GM18519 (cell line): ENCODE results near the gene XPO4.
"Not testable (repeated sequence)": the region's sequence is repeated elsewhere in the genome, so short reads cannot be mapped to it uniquely, and the experiment has no call there.

ENCODE experiments used
- ATAC-seq: cut with Tn5 transposase; IDR thresholded peaks from one replicate; pipeline ENCODE4 v1.9.1; 2021; ENCODE audit warnings: mild to moderate bottlenecking, moderate library complexity; ENCODE audit not compliant: unreplicated experiment, low FRiP score

XPO4 gene

GRCh38 chr13:20891768-20892167 is 10.8 kb downstream of the XPO4 start:
- no peak for ATAC-seq

DNA sequence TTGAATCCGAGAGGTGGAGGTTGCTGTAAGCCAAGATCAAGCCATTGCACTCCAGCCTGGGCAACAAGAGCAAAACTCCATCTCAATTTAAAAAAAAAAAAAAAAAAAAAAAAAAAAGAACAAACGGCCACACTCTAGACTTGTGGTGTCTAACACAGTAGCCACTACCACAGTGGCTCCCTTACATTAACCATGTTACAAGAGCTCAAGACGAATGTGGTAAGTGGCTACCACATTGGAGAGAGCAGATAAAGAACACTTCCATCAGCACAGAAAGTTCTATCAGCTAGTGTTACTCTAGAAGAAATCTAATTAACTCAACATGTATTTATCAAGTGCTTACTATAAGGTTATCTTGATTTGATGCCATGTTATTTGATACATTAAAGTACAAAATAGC is 11.5 kb downstream of the XPO4 start:
- ATAC-seq: no peak

DNA sequence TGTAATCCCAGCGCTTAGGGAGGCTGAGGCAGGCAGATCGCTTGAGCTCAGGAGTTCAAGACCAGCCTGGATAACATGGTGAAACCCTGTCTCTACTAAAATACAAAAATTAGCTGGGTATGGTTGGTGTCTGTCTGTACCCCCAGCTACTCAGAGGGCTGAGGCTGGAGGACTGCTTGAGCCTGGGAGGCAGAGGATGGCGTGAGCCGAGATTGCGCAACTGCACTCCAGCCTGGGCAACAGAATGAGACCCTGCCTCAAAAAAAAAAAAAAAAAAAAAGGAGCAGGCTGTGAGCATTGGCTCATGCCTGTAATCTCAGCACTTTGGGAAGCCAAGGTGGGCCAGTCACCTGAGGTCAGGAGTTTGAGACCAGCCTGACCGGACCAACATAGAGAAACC is 12.0 kb downstream of the XPO4 start:
- ATAC-seq: not testable (repeated sequence)

- no peak for ATAC-seq
These were observed 20.3 kb downstream of the XPO4 start for GRCh38 chr13:20882206-20882605.

DNA sequence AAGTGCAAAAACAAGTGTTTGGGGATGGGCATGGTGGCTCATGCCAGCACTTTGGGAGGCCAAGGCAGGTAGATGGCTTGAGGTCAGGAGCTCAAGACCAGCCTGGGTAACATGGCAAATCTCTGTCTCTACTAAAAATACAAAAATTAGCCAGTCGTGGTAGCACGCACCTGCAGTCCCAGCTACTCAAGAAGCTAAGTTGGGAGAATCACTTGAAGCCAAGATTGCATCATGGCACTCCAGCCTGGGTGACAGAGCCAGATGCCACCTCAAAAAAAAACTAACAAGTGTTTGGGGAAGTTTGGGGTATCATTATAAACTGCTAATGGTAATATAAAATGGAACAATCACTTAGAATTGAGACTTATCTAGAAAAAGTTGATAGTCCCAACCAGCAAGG is 24.6 kb downstream of the XPO4 start:
- no peak for ATAC-seq

GRCh38 chr13:20876802-20877201 is 25.7 kb downstream of the XPO4 start:
- not testable (repeated sequence) for ATAC-seq

GRCh38 chr13:20874439-20874838 is 28.1 kb downstream of the XPO4 start:
- ATAC-seq: not testable (repeated sequence)

DNA sequence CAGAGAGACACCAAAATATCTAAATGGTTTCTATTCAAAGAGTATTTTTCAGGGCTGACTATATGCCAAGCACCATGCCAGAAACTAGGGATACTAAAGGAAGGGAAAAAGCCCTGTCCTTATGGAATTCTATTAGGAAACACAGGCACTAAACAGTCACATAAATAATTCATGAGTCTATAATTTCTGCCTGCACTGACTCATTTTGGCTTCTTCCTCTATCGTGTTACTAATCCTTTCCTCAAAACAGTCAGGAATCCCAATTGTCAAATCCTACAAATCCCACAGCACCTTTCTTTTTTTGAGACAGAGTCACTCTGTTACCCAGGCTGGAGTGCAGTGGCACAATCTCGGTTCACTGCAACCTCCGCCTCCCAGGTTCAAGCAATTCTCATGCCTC is 29.2 kb downstream of the XPO4 start:
- ATAC-seq: no peak

DNA sequence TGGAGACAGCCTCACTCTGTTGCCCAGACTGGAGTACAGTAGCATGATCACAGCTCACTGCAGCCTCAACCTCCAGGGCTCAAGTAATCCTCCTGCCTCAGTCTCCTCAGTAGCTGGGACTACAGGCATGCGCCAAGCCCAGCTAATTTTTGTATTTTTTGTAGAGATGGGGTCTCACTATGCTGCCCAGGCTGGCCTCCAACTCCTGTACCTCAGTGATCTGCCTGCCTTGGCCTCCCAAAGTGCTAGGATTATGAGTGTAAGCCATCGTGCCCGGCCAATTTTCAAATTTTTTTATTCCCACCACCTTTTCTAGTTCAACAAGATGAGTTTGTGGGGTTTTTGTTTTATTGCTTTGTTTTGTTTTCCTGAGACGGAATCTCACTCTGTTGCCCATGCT is 31.7 kb downstream of the XPO4 start:
- no peak for ATAC-seq

DNA sequence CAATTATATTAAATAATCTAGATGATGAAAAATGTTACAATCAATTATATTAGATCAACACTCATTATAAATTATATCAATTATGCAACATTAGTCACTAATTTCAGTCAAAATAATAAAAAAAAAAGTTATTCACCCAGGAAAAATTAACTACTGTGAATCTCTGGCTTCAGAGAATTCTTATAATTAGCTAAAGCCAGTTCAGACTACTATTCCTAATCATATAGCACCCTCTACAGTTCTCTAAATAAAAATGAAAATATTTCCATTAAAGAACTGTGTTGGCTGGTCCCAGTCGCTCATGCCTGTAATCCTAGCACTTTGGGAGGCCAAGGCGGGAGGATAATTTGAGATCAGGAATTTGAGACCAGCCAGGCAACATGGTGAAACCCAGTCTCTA is 33.0 kb downstream of the XPO4 start:
- no peak for ATAC-seq

DNA sequence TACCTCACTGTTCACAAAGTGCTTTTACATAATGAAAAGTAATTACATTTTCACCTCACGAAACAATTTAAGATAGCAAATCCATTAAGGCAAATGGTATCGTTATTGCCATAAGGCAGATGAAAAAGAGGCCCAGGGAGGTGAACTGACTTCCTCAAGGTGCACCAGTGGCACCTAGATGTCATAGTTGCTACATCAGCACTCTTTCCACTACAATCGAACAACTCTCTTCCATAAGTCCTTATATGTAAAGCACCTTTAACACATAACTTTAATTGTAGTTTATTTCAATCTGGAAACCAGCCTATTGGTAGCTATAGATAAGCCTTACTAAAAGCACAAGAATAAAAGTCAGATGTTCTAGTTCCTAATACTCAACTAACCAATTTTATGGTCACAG is 35.1 kb downstream of the XPO4 start:
- no peak for ATAC-seq

DNA sequence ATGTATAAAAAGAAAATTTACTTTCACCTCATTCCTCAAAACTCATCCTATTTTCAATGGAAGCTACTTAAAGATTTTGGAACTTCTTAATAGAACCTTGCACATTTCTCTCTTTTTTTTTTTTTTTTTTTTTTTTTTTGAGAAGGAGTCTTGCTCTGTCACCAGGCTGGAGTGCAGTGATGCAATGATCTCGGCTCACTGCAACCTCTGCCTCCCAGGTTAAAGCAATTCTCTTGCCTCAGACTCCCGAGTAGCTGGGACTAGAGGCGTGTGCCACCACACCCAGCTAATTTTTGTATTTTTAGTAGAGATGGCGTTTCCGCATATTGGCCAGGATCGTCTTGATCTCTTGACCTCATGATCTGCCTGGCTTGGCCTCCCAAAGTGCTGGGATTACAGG is 40.9 kb downstream of the XPO4 start:
- ATAC-seq: not testable (repeated sequence)

DNA sequence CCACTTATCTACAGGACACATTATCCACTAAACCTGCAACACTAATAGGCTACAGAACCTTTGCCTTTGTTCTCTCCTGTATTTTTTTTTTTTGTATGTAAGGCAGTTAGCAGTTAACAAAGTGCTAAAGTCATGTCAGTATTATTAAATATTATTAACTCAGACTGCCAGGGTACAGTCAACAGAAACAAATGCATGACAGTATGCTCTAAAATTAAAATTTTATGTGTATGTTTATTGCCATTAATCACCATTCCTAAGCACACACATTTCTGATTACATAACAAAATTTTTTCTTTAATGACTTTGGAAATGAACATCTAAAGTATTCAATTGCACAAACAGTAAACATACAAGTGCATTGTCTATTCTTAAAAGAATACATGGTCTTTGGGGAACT is 41.7 kb downstream of the XPO4 start:
- ATAC-seq: no peak

DNA sequence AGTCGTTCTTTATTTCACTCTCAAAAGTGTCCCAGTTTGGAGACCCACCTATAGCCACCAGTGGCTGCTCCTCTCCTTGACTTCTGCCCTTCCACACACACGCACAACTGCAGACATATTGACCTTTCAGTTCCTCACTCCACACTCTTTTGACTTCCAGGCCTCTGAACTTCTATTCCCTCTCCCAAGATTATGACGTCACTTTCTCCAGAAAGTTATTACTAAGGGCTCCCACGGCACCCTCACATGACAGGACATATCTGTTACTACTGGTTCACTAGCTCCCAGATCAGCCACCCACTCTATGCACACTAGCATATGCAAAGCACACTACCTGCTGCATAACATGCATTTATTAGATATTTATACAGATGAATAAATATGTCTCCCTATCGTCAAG is 45.9 kb downstream of the XPO4 start:
- no peak for ATAC-seq

DNA sequence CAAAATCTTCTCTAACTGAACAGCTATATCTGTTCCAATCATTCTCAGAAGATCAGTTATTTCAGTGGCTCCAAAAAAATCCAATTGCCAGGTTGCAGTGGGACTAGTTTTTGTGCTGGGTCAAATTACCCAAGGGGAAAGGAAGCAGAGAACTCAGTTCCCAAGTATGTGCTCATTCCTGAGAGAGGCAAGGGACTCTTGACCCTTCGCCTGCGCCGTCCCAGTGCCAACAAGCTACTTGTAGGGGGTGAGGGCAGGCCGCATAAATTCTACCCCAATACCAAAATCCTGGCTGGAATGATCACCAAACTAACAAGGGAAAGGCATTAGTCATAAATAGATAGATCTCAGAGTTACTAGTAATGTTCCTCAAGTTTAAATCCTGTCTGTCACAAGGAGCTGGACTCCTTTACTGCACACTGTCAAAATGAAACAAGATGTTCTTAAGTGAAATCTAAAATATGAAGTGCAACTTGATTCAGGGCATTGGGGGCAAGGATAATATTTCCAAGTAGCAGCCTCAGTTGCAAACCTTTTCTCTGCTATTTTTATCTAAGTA is 50.6 kb downstream of the XPO4 start:
- no peak for ATAC-seq

DNA sequence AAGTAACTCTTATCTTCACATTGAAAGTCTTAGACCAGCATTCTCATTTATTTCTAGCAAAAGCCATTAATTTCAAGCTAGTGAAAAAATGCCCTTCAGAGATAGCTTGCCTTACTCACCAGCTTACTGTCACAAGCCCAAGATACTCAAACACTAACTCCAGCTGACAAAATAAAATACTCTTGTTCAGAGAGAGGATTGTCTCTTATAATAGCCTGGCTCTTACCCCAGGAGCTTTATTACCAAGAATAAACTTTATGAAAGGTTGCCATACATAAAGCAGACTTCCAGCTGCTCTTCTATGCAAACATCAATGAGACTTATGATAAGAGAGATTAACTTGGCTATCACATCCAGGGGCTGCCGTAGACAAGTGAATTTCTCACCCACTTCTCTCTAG is 53.6 kb downstream of the XPO4 start:
- ATAC-seq: no peak

DNA sequence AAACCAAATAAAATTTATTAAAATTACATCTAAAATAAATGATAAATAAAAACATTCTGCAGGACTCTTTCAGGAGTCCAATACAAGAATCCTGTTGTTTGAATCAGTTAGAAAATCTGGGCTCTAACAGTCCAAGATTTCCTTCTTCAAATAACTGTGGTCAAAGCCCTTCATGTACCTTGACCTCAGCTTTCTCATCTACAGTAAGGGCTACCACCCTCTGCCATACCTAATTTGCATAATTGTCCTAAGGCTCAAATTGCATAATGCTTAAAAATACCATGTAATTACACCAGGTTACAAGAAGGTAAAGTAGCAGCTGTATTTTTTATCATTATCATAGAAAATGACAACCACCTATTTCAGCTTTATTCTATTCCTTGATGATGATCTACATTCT is 54.3 kb downstream of the XPO4 start:
- no peak for ATAC-seq

DNA sequence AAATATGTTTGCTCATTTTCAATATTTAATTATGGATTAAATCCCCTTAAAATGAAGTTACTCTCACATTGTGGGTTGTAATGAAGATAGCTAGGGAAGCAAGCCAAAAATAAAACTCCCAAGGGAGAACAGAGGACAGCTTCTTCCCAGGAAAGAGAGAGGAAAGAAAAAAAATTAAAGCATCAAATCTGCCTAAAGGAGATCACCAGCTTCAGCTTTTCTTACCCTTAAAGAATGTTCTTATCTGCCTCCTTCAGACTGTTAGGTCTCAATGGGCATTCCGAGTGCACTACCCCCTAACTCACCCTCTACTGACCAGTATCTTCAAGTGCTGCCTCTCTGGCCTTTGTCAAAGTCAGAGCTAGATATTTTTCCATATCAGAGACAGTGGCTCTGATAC is 55.2 kb downstream of the XPO4 start:
- ATAC-seq: no peak

GRCh38 chr13:20843166-20843565 is 59.4 kb downstream of the XPO4 start:
- no peak for ATAC-seq

GRCh38 chr13:20840568-20840967 is 62.0 kb downstream of the XPO4 start:
- ATAC-seq: no peak

- no peak for ATAC-seq
These were observed 68.5 kb downstream of the XPO4 start for GRCh38 chr13:20833900-20834679.

- ATAC-seq: no peak
These were observed 69.7 kb downstream of the XPO4 start for GRCh38 chr13:20832861-20833260.
